ENCODE measurements around the gene SCN1B. TPM values are rescaled to one million over a fixed set of nuclear protein-coding genes. Genes with fewer than 3 reads are reported as not detected.
A peak's percentile ranks its signal among the peaks of the same experiment; 100 is the strongest.

The SCN1B gene
- total and polyA plus RNA-seq, 2 of the 13 experiments (the other 11 are each of a cell fraction or from before 2014, with no cell fraction given) = 2.7 to 20.1 TPM

DNA sequence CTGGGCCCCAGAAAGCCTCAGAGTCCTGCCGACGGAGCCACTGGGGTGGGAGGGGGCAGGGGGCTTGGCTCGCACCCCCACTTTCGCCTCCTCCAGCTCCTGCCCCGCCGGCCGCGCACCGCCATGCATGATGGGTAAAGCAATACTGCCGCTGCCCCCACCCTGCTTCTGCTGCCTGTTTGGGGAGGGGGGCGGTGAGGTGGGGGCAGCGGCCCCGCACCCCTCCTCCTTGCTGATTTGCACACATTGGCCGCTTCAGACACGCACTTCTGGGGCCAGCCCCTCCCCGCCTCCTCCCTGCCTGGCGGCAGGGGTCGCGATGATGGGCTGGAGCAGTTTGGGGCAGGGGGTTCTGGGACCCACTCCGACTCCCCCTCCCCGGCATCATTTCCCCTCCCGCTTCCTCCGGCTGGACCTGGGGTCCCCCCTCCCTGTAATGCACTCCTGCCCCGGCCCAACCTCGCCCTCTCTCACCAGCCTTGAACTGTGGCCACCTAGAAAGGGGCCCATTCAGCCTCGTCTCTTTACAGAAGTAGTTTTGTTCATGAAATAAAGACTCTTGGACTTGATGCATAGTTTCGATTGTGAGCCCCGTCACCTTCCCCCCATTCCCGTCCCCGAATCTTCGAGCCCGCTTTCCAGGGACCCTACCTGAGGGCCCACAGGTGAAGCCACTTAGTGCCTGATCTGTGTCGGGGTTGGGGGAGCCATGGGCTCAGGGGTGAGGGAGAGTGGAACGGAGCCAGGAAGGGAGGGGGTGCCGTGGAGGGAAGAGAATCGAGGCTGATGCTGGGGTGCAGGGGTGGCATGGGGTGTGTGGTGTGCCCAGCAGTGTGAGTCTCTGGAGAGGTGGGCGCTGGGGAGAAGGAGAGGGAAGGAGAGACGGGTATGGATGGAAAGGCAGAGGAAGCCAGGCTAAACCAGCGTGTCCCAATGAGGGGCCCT is 9.9 kb downstream of the SCN1B start (continued):
- TF ChIP-seq, protein P1, sequence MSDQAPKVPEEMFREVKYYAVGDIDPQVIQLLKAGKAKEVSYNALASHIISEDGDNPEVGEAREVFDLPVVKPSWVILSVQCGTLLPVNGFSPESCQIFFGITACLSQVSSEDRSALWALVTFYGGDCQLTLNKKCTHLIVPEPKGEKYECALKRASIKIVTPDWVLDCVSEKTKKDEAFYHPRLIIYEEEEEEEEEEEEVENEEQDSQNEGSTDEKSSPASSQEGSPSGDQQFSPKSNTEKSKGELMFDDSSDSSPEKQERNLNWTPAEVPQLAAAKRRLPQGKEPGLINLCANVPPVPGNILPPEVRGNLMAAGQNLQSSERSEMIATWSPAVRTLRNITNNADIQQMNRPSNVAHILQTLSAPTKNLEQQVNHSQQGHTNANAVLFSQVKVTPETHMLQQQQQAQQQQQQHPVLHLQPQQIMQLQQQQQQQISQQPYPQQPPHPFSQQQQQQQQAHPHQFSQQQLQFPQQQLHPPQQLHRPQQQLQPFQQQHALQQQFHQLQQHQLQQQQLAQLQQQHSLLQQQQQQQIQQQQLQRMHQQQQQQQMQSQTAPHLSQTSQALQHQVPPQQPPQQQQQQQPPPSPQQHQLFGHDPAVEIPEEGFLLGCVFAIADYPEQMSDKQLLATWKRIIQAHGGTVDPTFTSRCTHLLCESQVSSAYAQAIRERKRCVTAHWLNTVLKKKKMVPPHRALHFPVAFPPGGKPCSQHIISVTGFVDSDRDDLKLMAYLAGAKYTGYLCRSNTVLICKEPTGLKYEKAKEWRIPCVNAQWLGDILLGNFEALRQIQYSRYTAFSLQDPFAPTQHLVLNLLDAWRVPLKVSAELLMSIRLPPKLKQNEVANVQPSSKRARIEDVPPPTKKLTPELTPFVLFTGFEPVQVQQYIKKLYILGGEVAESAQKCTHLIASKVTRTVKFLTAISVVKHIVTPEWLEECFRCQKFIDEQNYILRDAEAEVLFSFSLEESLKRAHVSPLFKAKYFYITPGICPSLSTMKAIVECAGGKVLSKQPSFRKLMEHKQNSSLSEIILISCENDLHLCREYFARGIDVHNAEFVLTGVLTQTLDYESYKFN (CRISPR knock-in tag; conservative IDR thresholded peaks at IDR 0.05) = peak; percentile 88
- TF ChIP-seq FIP1L1 (IDR thresholded peaks at IDR 0.05; ENCODE audit: borderline replicate concordance, insufficient read depth, low read depth, low read length) (no peak), JUNB (CRISPR knock-in tag; IDR thresholded peaks at IDR 0.05; ENCODE audit: borderline replicate concordance) (peak; percentile 80; the same call in 1 of the 2 replicates), SMAD1 (CRISPR knock-in tag; IDR thresholded peaks at IDR 0.05; ENCODE audit: borderline replicate concordance, low read depth) (peak; percentile 11; the same call in 1 of the 2 replicates), ZSCAN9 (CRISPR knock-in tag; IDR thresholded peaks at IDR 0.05; ENCODE audit: borderline replicate concordance) (no peak), HNRNPUL1 (IDR thresholded peaks at IDR 0.05; ENCODE audit: low read depth, low read length) (no peak), NR2F1 (CRISPR knock-in tag; IDR thresholded peaks at IDR 0.05) (peak; percentile 34 to 43; a peak in 1 of 4 replicates), ZSCAN25 (CRISPR knock-in tag; IDR thresholded peaks at IDR 0.05) (peak; percentile 92), ZNF251 (CRISPR knock-in tag; IDR thresholded peaks at IDR 0.05) (no peak), HNRNPK (IDR thresholded peaks at IDR 0.05; ENCODE audit: low read depth, low read length, poor library complexity, severe bottlenecking) (peak; percentile 62), NR2F6 (IDR thresholded peaks at IDR 0.05) (peak; percentile 72), NR2F6 (CRISPR knock-in tag; IDR thresholded peaks at IDR 0.05) (peak; percentile 80), ZNF543 (CRISPR knock-in tag; IDR thresholded peaks at IDR 0.05) (no peak), MIER2 (CRISPR knock-in tag; IDR thresholded peaks at IDR 0.05) (no peak), NR2F2 (IDR thresholded peaks at IDR 0.05; ENCODE audit: borderline replicate concordance, low read depth) (0 out of 2 replicates have a peak, but pooled peaks have one; percentile 42), CBFB (CRISPR knock-in tag; IDR thresholded peaks at IDR 0.05) (no peak)
- TF ChIP-seq, protein P2, sequence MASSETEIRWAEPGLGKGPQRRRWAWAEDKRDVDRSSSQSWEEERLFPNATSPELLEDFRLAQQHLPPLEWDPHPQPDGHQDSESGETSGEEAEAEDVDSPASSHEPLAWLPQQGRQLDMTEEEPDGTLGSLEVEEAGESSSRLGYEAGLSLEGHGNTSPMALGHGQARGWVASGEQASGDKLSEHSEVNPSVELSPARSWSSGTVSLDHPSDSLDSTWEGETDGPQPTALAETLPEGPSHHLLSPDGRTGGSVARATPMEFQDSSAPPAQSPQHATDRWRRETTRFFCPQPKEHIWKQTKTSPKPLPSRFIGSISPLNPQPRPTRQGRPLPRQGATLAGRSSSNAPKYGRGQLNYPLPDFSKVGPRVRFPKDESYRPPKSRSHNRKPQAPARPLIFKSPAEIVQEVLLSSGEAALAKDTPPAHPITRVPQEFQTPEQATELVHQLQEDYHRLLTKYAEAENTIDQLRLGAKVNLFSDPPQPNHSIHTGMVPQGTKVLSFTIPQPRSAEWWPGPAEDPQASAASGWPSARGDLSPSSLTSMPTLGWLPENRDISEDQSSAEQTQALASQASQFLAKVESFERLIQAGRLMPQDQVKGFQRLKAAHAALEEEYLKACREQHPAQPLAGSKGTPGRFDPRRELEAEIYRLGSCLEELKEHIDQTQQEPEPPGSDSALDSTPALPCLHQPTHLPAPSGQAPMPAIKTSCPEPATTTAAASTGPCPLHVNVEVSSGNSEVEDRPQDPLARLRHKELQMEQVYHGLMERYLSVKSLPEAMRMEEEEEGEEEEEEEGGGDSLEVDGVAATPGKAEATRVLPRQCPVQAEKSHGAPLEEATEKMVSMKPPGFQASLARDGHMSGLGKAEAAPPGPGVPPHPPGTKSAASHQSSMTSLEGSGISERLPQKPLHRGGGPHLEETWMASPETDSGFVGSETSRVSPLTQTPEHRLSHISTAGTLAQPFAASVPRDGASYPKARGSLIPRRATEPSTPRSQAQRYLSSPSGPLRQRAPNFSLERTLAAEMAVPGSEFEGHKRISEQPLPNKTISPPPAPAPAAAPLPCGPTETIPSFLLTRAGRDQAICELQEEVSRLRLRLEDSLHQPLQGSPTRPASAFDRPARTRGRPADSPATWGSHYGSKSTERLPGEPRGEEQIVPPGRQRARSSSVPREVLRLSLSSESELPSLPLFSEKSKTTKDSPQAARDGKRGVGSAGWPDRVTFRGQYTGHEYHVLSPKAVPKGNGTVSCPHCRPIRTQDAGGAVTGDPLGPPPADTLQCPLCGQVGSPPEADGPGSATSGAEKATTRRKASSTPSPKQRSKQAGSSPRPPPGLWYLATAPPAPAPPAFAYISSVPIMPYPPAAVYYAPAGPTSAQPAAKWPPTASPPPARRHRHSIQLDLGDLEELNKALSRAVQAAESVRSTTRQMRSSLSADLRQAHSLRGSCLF (CRISPR knock-in tag; IDR thresholded peaks at IDR 0.05; ENCODE audit: borderline replicate concordance) = no peak
- TF ChIP-seq, protein P3, sequence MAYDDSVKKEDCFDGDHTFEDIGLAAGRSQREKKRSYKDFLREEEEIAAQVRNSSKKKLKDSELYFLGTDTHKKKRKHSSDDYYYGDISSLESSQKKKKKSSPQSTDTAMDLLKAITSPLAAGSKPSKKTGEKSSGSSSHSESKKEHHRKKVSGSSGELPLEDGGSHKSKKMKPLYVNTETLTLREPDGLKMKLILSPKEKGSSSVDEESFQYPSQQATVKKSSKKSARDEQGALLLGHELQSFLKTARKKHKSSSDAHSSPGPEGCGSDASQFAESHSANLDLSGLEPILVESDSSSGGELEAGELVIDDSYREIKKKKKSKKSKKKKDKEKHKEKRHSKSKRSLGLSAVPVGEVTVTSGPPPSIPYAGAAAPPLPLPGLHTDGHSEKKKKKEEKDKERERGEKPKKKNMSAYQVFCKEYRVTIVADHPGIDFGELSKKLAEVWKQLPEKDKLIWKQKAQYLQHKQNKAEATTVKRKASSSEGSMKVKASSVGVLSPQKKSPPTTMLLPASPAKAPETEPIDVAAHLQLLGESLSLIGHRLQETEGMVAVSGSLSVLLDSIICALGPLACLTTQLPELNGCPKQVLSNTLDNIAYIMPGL (CRISPR knock-in tag; IDR thresholded peaks at IDR 0.05; ENCODE audit: borderline replicate concordance in 1 of 2, low read depth in 1 of 2) = peak in 1 of 2 experiments; percentile 45; a peak in 3 of 4 replicates
